Heart right ventricle (tissue), 16 donors: Measurements from ENCODE around the gene ZNF555. TPM values are rescaled to one million over a fixed set of nuclear protein-coding genes. Genes with fewer than 3 reads are reported as not detected.
A peak's percentile ranks its signal among the peaks of the same experiment; 100 is the strongest.
"Not testable (repeated sequence)": the region's sequence is repeated elsewhere in the genome, so short reads cannot be mapped to it uniquely, and the experiment has no call there.

ENCODE experiments used
- ATAC-seq, 8 donors: fragments of 200-7000 bp; cut with Tn5 transposase; one replicate each; pipeline ENCODE4 v1.9.1; 2020; ENCODE audit warnings: mild to moderate bottlenecking in 8 of 8, moderate library complexity in 8 of 8, moderate number of reproducible peaks in 1 of 8
- DNase-seq, 2 donors: peaks; one replicate each; pipeline ENCODE4 v3.0.0-alpha.2; 2020
- H3K27ac ChIP-seq, 10 donors: fragments of 200-600 bp; sonication (generic) in 2 of 10; one replicate each; pipeline versions ENCODE4 v1.5.0 to v1.8.0; 2020 to 2022; ENCODE audit warnings: mild to moderate bottlenecking in 3 of 10
- H3K27me3 ChIP-seq, 7 donors: fragments of 200-600 bp; one replicate each; pipeline ENCODE4 v1.8.0; 2021 to 2022; ENCODE audit warnings: mild to moderate bottlenecking in 2 of 7
- H3K36me3 ChIP-seq, 9 donors: fragments of 200-600 bp; sonication (generic) in 1 of 9; one replicate each; pipeline versions ENCODE4 v1.5.0 to v1.8.0; 2020 to 2022; ENCODE audit warnings: mild to moderate bottlenecking in 2 of 9
- H3K4me1 ChIP-seq, 9 donors: fragments of 200-600 bp; sonication (generic) in 1 of 9; one replicate each; pipeline versions ENCODE4 v1.5.0 to v1.8.0; 2020 to 2022; ENCODE audit warnings: mild to moderate bottlenecking in 4 of 9
- H3K4me3 ChIP-seq, 10 donors: fragments of 200-600 bp; sonication (generic) in 2 of 10; one replicate each; pipeline versions ENCODE4 v1.5.0 to v1.8.0; 2020 to 2022; ENCODE audit warnings: mild to moderate bottlenecking in 7 of 10, moderate library complexity in 2 of 10
- H3K9me3 ChIP-seq, 11 donors: fragments of 200-600 bp in 10 of 11; sonication (generic) in 2 of 11; one replicate each; pipeline versions ENCODE4 v1.5.0 to v1.8.0; 2013 to 2022; ENCODE audit warnings: mild to moderate bottlenecking in 2 of 11, control low read depth in 1 of 11, moderate library complexity in 1 of 11
- CTCF ChIP-seq, 9 donors: fragments of 200-600 bp; sonication (generic) in 2 of 9; IDR thresholded peaks; one replicate each; pipeline versions ENCODE4 v1.5.0 to v1.8.0; 2021 to 2022; ENCODE audit warnings: antibody characterized with exemption in 9 of 9, mild to moderate bottlenecking in 5 of 9, moderate library complexity in 1 of 9
- WGBS, 2 donors: extraction: QIAGEN DNeasy Blood & Tissue Kit; methylation state at CpG; one replicate each; pipeline ENCODE4 v1.1.7; 2013; ENCODE audit warnings: inconsistent platforms in 1 of 2; 5-methylcytosine and 5-hydroxymethylcytosine counted together
- intact Hi-C, 10 donors: fragments of 100-400 bp; cut with DNase I; formaldehyde crosslinking; loops; one replicate each; pipeline versions ENCODE4 v1.11.1 to v1.14.2; 2022
- polyA plus RNA-seq, 2 donors: library from polyadenylated mRNA; stranded (reverse); fragments of 200-250 nt; gene quantifications; one replicate each; pipeline ENCODE4 v1.2.3, GENCODE V29; 2013
- total RNA-seq, 10 donors: library from RNA; stranded (reverse); fragmentation: NEBNext Ultra II Directional in 3 of 10; extraction: Animal tissue kit (Norgen Biotek cat#: 25700) in 3 of 10; gene quantifications; one replicate each; pipeline versions ENCODE4 v1.2.1 to v1.2.4, GENCODE V29; 2021 to 2023
- donor health status: Arrhythmogenic right ventricular cardiomyopathy.
- donor health status: ischemic (EF 13 %, LVEDD 7.1; RV severe dilation, severe dysfunction).
- donor health status: healthy with polysubstance abuse.
- donor health status: DM: no; HTN: yes; CAD: no.
- donor health status: DM: no; HTN: no; CAD: no.
- donor health status: ischemic (EF 25% LVEDD 6.9; RV normal size, moderate dysfunction).
- donor health status: ischemic (EF 25% LVEDD 5.7; RV mildly dilated, moderate dysfunction).
- donor health status: healthy.
- donor health status: DM: yes; HTN: yes; CAD: no.
- donor health status: Ischemic cardiomyopathy.
- donor health status: ischemic (EF 35%, LVEDD 5.7; RV mildly dilated, moderate dysfunction).
- donor health status: nonischemic (EF 11% LVEDD 7.7; RV severe dilation, severe dysfunction).
- donor health status: DM: yes; HTN: yes; CAD: no.
- donor health status: PGD.
- donor health status: ischemic (EF 29% LVEDD 5.4; RV normal size, mild dysfunction).
- donor health status: nonischemic (EF 23%, LVEDD 6.1; RV moderate dilation, normal function).

Gene ZNF555
- total and polyA plus RNA-seq, 12 donors: 2.6 to 11.3 (median 8.2) TPM

- TF ChIP-seq CTCF (IDR thresholded peaks at IDR 0.05): no peak
- Histone ChIP-seq H3K4me1 (peaks cover 0 to 15% (median 8%) of the 10 kb centered on the region in 9 donors), H3K9me3 (no peaks in the 10 kb centered on the region), H3K36me3 (peaks cover 0 to 31% (median 2%) of the 10 kb centered on the region in 9 donors), H3K4me3 (no peak overlapping the region), H3K27ac (no peak overlapping the region), H3K27me3 (no peaks in the 10 kb centered on the region)
- no peak for DNase-seq
- ATAC-seq: no peak
- intact Hi-C loops: no loop called here
- 84 to 87% methylated on average over 15 of the region's 15 CpGs for WGBS, 2 donors
Measured at GRCh38 chr19:2815923-2816322, 25.4 kb upstream of the ZNF555 start.

DNA sequence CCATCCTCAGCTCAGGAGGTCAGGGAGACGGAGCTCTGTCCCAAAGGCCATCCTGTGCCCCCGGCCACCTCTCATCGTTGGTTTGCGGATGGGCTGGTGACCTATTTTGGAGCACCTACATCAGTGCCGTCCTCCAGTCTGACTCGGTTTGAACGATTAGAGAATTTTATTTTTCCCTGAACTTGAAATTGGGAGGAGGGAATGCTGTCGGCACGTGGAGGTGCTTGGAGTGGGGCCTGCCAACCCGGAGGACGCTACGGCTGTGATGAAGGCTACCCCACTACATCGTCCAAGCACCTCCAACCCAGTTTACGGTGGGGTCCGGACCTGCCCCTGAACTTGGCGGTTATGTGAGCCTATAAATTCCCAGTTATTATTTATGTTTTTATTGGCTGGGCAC is 24.6 kb upstream of the ZNF555 start:
- H3K36me3 ChIP-seq: peaks cover 0 to 25% (median 0%) of the 10 kb centered on the region in 9 donors
- intact Hi-C loops: no loop called here
- H3K4me1 ChIP-seq: peaks cover 0 to 19% (median 8%) of the 10 kb centered on the region in 9 donors
- no peaks in the 10 kb centered on the region for H3K9me3 ChIP-seq
- ATAC-seq: no peak
- H3K27me3 ChIP-seq: no peaks in the 10 kb centered on the region
- H3K27ac ChIP-seq: no peak overlapping the region
- no peak overlapping the region for H3K4me3 ChIP-seq
- no peak for TF ChIP-seq CTCF (IDR thresholded peaks at IDR 0.05)
- no peak for DNase-seq
- 85 to 87% methylated on average over 16 of the region's 16 CpGs for WGBS, 2 donors

- H3K36me3 ChIP-seq: peaks cover 0 to 18% (median 0%) of the 10 kb centered on the region in 9 donors
- H3K4me1 ChIP-seq: peaks cover 0 to 19% (median 8%) of the 10 kb centered on the region in 9 donors
- ATAC-seq, H3K27me3 ChIP-seq, H3K9me3 ChIP-seq, H3K27ac ChIP-seq, H3K4me3 ChIP-seq, intact Hi-C loops, DNase-seq: not testable (repeated sequence)
- whole genome bisulfite sequencing, 2 donors: 70 to 80% methylated on average over 22 of the region's 22 CpGs
Measured at GRCh38 chr19:2817237-2817829, 23.9 kb upstream of the ZNF555 start.

- peaks cover 0 to 16% (median 6%) of the 10 kb centered on the region in 9 donors for H3K36me3 ChIP-seq
- H3K27me3 ChIP-seq: no peaks in the 10 kb centered on the region
- DNase-seq: peak; percentile 96 to 99
- 0% methylated on average over 48 to 64 of the region's 64 CpGs for WGBS, 2 donors
- H3K4me3 ChIP-seq: peak within 1 kb of the TSS; percentile 72 to 87 (median 82)
- peak within 1 kb of the TSS in 9 of 10 donors; percentile 32 to 83 (median 70) for H3K27ac ChIP-seq
- ATAC-seq: peak; percentile 94 to 99 (median 97)
- peak; percentile 88 to 100 (median 98) for TF ChIP-seq CTCF (IDR thresholded peaks at IDR 0.05)
- H3K9me3 ChIP-seq: no peaks in the 10 kb centered on the region
- peaks cover 0 to 19% (median 8%) of the 10 kb centered on the region in 9 donors for H3K4me1 ChIP-seq
- intact Hi-C loops: no loop called here
Measured at GRCh38 chr19:2819540-2820111, 21.6 kb upstream of the ZNF555 start, which contains the start of gene ZNF554. Gene ZNF554, plus strand, starts transcription at chr19:2819868. Its CDS starts 204 bp downstream, at chr19:2820072.
